Measurements from ENCODE around the gene OXT.

Gene OXT

GRCh38 chr20:3071610-3072529 is at the start of gene OXT:
Gene OXT, plus strand, starts transcription at chr20:3071620. Its CDS starts 36 bp downstream, at chr20:3071656.
- TF ChIP-seq EP300 (IDR thresholded peaks at IDR 0.05; ENCODE audit: borderline replicate concordance) (no peak), TAF1 (IDR thresholded peaks at IDR 0.05; ENCODE audit: low read depth) (no peak), NFIC (IDR thresholded peaks at IDR 0.05) (no peak), REST (IDR thresholded peaks at IDR 0.05; ENCODE audit: low read depth) (no peak), CREB1 (IDR thresholded peaks at IDR 0.05; ENCODE audit: low read depth) (no peak), CEBPB (IDR thresholded peaks at IDR 0.05) (no peak), MAX (IDR thresholded peaks at IDR 0.05) (no peak), ZBTB7A (IDR thresholded peaks at IDR 0.05; ENCODE audit: low read depth) (no peak), RAD21 (IDR thresholded peaks at IDR 0.05; ENCODE audit: low read depth) (no peak), TCF12 (IDR thresholded peaks at IDR 0.05; ENCODE audit: low read depth) (no peak), EGR1 (IDR thresholded peaks at IDR 0.05) (no peak), TEAD4 (IDR thresholded peaks at IDR 0.05) (no peak), USF1 (IDR thresholded peaks at IDR 0.05) (no peak), FOXM1 (IDR thresholded peaks at IDR 0.05; ENCODE audit: borderline replicate concordance, low read depth) (no peak), YY1 (IDR thresholded peaks at IDR 0.05; ENCODE audit: low read depth) (no peak)

GRCh38 chr20:3021777-3022176 is 49.6 kb upstream of the OXT start:
- no peak for TF ChIP-seq RAD21 (IDR thresholded peaks at IDR 0.05; ENCODE audit: low read depth)
- TF ChIP-seq EGR1 (IDR thresholded peaks at IDR 0.05): no peak
- no peak for TF ChIP-seq TAF1 (IDR thresholded peaks at IDR 0.05; ENCODE audit: low read depth)
- no peak for TF ChIP-seq TEAD4 (IDR thresholded peaks at IDR 0.05)

GRCh38 chr20:3027987-3028386 is 43.4 kb upstream of the OXT start:
- TF ChIP-seq CEBPB (IDR thresholded peaks at IDR 0.05) (no peak), REST (IDR thresholded peaks at IDR 0.05; ENCODE audit: low read depth) (no peak), EP300 (IDR thresholded peaks at IDR 0.05; ENCODE audit: borderline replicate concordance) (no peak), CREB1 (IDR thresholded peaks at IDR 0.05; ENCODE audit: low read depth) (no peak), TCF12 (IDR thresholded peaks at IDR 0.05; ENCODE audit: low read depth) (no peak), RAD21 (IDR thresholded peaks at IDR 0.05; ENCODE audit: low read depth) (no peak), NFIC (IDR thresholded peaks at IDR 0.05) (no peak), EGR1 (IDR thresholded peaks at IDR 0.05) (no peak), TEAD4 (IDR thresholded peaks at IDR 0.05) (no peak), MAX (IDR thresholded peaks at IDR 0.05) (no peak), TAF1 (IDR thresholded peaks at IDR 0.05; ENCODE audit: low read depth) (no peak), ZBTB7A (IDR thresholded peaks at IDR 0.05; ENCODE audit: low read depth) (no peak)

GRCh38 chr20:3031524-3032147 is 39.8 kb upstream of the OXT start:
- TF ChIP-seq TEAD4 (IDR thresholded peaks at IDR 0.05) (no peak), RAD21 (IDR thresholded peaks at IDR 0.05; ENCODE audit: low read depth) (no peak), YY1 (IDR thresholded peaks at IDR 0.05; ENCODE audit: low read depth) (no peak)

- no peak for TF ChIP-seq TEAD4 (IDR thresholded peaks at IDR 0.05)
Observed at GRCh38 chr20:3032624-3033023, 38.8 kb upstream of the OXT start.

- TF ChIP-seq FOXM1 (IDR thresholded peaks at IDR 0.05; ENCODE audit: borderline replicate concordance, low read depth) (no peak), CEBPB (IDR thresholded peaks at IDR 0.05) (no peak), USF1 (IDR thresholded peaks at IDR 0.05) (no peak), YY1 (IDR thresholded peaks at IDR 0.05; ENCODE audit: low read depth) (no peak), TCF12 (IDR thresholded peaks at IDR 0.05; ENCODE audit: low read depth) (no peak), TEAD4 (IDR thresholded peaks at IDR 0.05) (no peak)
Observed at GRCh38 chr20:3037654-3038053, 33.8 kb upstream of the OXT start.

Data from Ishikawa (cell line).